ENCODE measurements around the gene LPIN1.
"Not testable (repeated sequence)": the region's sequence is repeated elsewhere in the genome, so short reads cannot be mapped to it uniquely, and the experiment has no call there.

The LPIN1 gene

GRCh38 chr2:11842336-11842735 lies 95.9 kb downstream of the LPIN1 start:
- no peak for TF ChIP-seq MYC (IDR thresholded peaks at IDR 0.05; ENCODE audit: low read depth, low read length)
- no peak for TF ChIP-seq CTCF (IDR thresholded peaks at IDR 0.05; ENCODE audit: low read depth, low read length)
- TF ChIP-seq POLR2A (IDR thresholded peaks at IDR 0.05; ENCODE audit: extremely low read depth, insufficient read length): no peak
- no peak for TF ChIP-seq MAX (IDR thresholded peaks at IDR 0.05; ENCODE audit: low read depth, low read length)
- H3K4me3 ChIP-seq (ENCODE audit: low read depth, low read length): no peak overlapping the region
- DNase-seq (ENCODE audit: low read depth): no peak

DNA sequence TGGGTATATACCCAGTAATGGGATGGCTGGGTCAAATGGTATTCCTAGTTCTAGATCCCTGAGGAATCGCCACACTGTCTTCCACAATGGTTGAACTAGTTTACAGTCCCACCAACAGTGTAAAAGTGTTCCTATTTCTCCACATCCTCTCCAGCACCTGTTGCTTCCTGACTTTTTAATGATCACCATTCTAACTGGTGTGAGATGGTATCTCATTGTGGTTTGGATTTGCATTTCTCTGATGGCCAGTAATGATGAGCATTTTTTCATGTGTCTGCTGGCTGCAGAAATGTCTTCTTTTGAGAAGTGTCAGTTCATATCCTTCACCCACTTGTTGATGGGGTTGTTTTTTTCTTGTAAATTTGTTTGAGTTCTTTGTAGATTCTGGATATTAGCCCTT lies 98.4 kb downstream of the LPIN1 start:
- not testable (repeated sequence) for DNase-seq (ENCODE audit: low read depth); H3K4me3 ChIP-seq (ENCODE audit: low read depth, low read length)

DNA sequence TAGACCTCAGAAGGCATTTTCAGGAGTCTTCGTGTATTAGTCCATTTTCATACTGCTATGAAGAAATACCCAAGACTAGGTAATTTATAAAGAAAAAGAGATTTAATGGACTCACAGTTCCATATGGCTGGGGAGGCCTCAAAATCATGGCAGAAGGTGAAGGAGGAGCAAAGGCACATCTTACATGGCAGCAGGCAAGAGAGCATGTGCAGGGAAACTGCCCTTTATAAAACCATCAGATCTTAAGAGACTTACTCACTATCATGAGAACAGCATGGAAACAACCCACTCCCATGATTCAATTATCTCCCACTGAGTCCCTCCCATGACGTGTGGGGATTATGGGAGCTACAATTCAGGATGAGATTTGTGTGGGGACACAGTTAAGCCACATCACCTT lies 101.5 kb downstream of the LPIN1 start:
- H3K4me3 ChIP-seq (ENCODE audit: low read depth, low read length); DNase-seq (ENCODE audit: low read depth): not testable (repeated sequence)

DNA sequence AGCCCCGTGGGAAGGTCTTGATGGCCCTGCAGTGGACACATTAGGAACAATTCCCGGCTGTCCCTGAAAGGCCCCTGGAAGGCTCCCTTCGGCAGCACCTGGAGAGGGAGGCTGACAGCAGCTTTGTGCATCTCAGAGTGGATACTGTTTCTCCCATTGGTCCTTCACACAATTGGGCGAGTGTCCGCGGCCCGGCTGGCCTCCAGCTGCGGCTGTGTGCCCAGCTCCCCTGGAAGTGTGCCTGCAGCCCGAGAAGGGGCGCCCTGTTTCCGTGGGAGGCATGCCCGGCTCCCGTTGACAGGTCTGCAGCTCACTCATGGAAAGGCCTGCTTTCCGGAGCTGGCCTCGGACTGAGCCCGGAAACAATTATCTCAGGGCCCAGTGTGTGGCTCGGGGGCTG lies 103.7 kb downstream of the LPIN1 start:
- TF ChIP-seq POLR2A (IDR thresholded peaks at IDR 0.05; ENCODE audit: extremely low read depth, insufficient read length): no peak
- TF ChIP-seq MYC (IDR thresholded peaks at IDR 0.05; ENCODE audit: low read depth, low read length): no peak
- TF ChIP-seq CTCF (IDR thresholded peaks at IDR 0.05; ENCODE audit: low read depth, low read length): no peak
- TF ChIP-seq MAX (IDR thresholded peaks at IDR 0.05; ENCODE audit: low read depth, low read length): no peak
- DNase-seq (ENCODE audit: low read depth): no peak
- H3K4me3 ChIP-seq (ENCODE audit: low read depth, low read length): no peak overlapping the region

DNA sequence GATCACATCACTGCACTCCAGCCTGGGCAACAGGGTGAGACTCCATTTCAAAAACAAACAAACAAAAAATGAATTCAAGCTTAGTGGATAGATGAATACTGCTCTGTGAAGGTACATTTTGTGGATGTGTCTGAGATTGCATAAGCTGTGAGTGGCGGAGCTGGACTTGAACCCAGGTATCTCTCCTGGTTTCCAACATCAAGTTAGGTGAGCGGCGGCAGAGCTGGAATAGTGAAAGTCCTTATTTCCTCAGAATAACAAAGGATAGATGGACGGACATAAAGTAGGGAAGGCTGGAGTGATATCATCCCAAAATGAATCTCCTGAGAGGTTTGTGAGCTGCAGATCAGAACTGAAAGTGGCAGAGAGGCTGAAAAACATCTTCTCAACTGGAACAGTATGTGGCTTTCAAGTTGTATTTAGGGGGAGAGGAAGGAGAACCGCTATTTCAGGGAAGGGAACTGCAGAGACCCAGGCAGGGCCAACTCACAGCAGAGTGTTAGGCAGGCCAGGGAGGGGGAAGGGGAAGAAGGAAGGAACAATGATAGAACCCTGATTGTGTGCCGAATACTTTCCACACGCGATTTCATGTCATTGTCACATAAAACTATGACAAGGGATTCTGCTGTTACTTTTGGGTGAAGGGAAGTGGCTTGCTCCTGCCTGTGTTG lies 106.2 kb downstream of the LPIN1 start:
- TF ChIP-seq MAX (IDR thresholded peaks at IDR 0.05; ENCODE audit: low read depth, low read length) (no peak), MYC (IDR thresholded peaks at IDR 0.05; ENCODE audit: low read depth, low read length) (no peak), CTCF (IDR thresholded peaks at IDR 0.05; ENCODE audit: low read depth, low read length) (no peak), POLR2A (IDR thresholded peaks at IDR 0.05; ENCODE audit: extremely low read depth, insufficient read length) (no peak)

GRCh38 chr2:11853197-11853588 lies 106.8 kb downstream of the LPIN1 start:
- H3K4me3 ChIP-seq (ENCODE audit: low read depth, low read length): no peak overlapping the region
- no peak for DNase-seq (ENCODE audit: low read depth)
- TF ChIP-seq CTCF (IDR thresholded peaks at IDR 0.05; ENCODE audit: low read depth, low read length) (no peak), MAX (IDR thresholded peaks at IDR 0.05; ENCODE audit: low read depth, low read length) (no peak), POLR2A (IDR thresholded peaks at IDR 0.05; ENCODE audit: extremely low read depth, insufficient read length) (no peak), MYC (IDR thresholded peaks at IDR 0.05; ENCODE audit: low read depth, low read length) (no peak)

More for the DNA sequence above, 106.2 kb downstream of the LPIN1 start:
- no peak overlapping the region for H3K4me3 ChIP-seq (ENCODE audit: low read depth, low read length)
- DNase-seq (ENCODE audit: low read depth): no peak

DNA sequence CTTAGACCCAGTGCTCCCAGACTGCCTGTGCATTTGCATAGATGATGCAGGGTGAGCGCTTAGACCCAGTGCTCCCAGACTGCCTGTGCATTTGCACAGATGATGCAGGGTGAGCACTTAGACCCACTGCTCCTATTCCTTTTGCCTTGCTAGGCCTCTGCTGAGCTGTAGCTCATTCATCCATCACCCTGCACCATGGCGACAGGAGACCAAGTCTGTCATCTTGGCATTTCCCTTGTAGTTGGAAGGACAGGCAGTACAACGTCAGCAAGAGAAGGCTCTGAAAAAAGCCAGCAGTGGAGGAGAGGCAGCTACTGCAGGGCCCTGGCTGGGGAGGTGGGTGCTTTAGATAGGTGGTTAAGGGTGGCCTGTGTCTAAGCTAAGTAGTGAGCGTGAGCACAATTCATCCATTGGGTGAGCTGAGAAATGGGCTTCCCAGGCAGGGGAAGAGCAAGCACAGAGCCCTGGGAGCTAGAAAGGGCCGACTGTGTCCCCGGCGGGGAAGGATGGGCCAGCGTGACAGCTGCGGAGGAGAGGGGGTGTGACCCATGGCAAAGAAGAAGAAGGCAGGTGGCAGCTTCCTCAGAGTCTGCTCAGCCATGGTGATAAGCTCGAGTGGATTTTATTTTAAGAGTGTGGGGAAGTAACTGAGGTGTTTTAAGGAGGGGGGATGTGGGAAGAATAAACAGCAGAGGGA lies 108.8 kb downstream of the LPIN1 start:
- no peak for TF ChIP-seq CTCF (IDR thresholded peaks at IDR 0.05; ENCODE audit: low read depth, low read length)
- no peak for TF ChIP-seq MAX (IDR thresholded peaks at IDR 0.05; ENCODE audit: low read depth, low read length)
- TF ChIP-seq POLR2A (IDR thresholded peaks at IDR 0.05; ENCODE audit: extremely low read depth, insufficient read length): no peak
- no peak for TF ChIP-seq MYC (IDR thresholded peaks at IDR 0.05; ENCODE audit: low read depth, low read length)
- H3K4me3 ChIP-seq (ENCODE audit: low read depth, low read length): no peak overlapping the region
- no peak for DNase-seq (ENCODE audit: low read depth)

Measured in NB4 (cell line).